HG03439 (cell line): Measurements from ENCODE around the gene EPB41L5.
"Not testable (repeated sequence)": the region's sequence is repeated elsewhere in the genome, so short reads cannot be mapped to it uniquely, and the experiment has no call there.

Experiments used
- ATAC-seq: cut with Tn5 transposase; IDR thresholded peaks from one replicate; pipeline ENCODE4 v1.9.1; 2021; ENCODE audit warnings: mild to moderate bottlenecking, moderate library complexity; ENCODE audit not compliant: unreplicated experiment

EPB41L5 gene

GRCh38 chr2:120029672-120030640, 17.1 kb downstream of the EPB41L5 start:
- ATAC-seq, result no peak

GRCh38 chr2:120032297-120032696, 19.4 kb downstream of the EPB41L5 start:
- ATAC-seq, result no peak

- ATAC-seq, result no peak
Measured at GRCh38 chr2:120034027-120034426, 21.1 kb downstream of the EPB41L5 start.

- ATAC-seq, result no peak
Measured at GRCh38 chr2:120034621-120035020, 21.7 kb downstream of the EPB41L5 start.

GRCh38 chr2:120036145-120036544, 23.3 kb downstream of the EPB41L5 start:
- ATAC-seq, result no peak

- no peak for ATAC-seq
Measured at GRCh38 chr2:120037995-120038541, 25.2 kb downstream of the EPB41L5 start.

- no peak for ATAC-seq
Measured at GRCh38 chr2:120042359-120042758, 29.5 kb downstream of the EPB41L5 start.

- no peak for ATAC-seq
Measured at GRCh38 chr2:120044336-120044735, 31.5 kb downstream of the EPB41L5 start.

- not testable (repeated sequence) for ATAC-seq
Measured at GRCh38 chr2:120045775-120046174, 32.9 kb downstream of the EPB41L5 start.

- not testable (repeated sequence) for ATAC-seq
Measured at GRCh38 chr2:120046252-120046651, 33.4 kb downstream of the EPB41L5 start.

- no peak for ATAC-seq
Measured at GRCh38 chr2:120052597-120052996, 39.7 kb downstream of the EPB41L5 start.

GRCh38 chr2:120053891-120054290, 41.0 kb downstream of the EPB41L5 start:
- no peak for ATAC-seq

GRCh38 chr2:120059483-120059882, 46.6 kb downstream of the EPB41L5 start:
- ATAC-seq, result no peak

GRCh38 chr2:120060088-120060623, 47.3 kb downstream of the EPB41L5 start:
- ATAC-seq, result no peak

- ATAC-seq, result no peak
Measured at GRCh38 chr2:120064664-120065063, 51.8 kb downstream of the EPB41L5 start.

GRCh38 chr2:120066800-120067547, 54.1 kb downstream of the EPB41L5 start:
- no peak for ATAC-seq

- ATAC-seq, result not testable (repeated sequence)
Measured at GRCh38 chr2:120068040-120068658, 55.3 kb downstream of the EPB41L5 start.

- no peak for ATAC-seq
Measured at GRCh38 chr2:120075545-120075944, 62.7 kb downstream of the EPB41L5 start.

- ATAC-seq, result no peak
Measured at GRCh38 chr2:120077896-120078295, 65.0 kb downstream of the EPB41L5 start.

GRCh38 chr2:120079647-120080046, 66.8 kb downstream of the EPB41L5 start:
- ATAC-seq, result no peak

- ATAC-seq, result no peak
Measured at GRCh38 chr2:120091436-120091835, 78.6 kb downstream of the EPB41L5 start.
